Keratinocyte (primary cell): ENCODE data around the gene ADAMTSL5. TPM values are rescaled to one million over a fixed set of nuclear protein-coding genes. Genes with fewer than 3 reads are reported as not detected.

ENCODE experiments used
- DNase-seq: peaks from one replicate; pipeline ENCODE4 v3.0.0-alpha.2; 2011; ENCODE audit warnings: low read depth, missing footprints, low spot score
- FAIRE-seq: peaks from 2 replicates; lab custom pipeline; 2011; peaks lifted over from hg19 to GRCh38; lab: Jason Lieb, UNC
- H2AFZ ChIP-seq: 2 replicates; pipeline ENCODE4 v1.6.0; 2012; ENCODE audit warnings: low read length, control low read depth, inconsistent platforms; ENCODE audit not compliant: control insufficient read depth
- H3K27ac ChIP-seq: 2 replicates; pipeline ENCODE4 v1.5.1; 2011; ENCODE audit warnings: low read length; ENCODE audit not compliant: control insufficient read depth, insufficient read depth
- H3K27me3 ChIP-seq: 3 replicates; pipeline ENCODE4 v1.6.0; 2011; ENCODE audit warnings: low read length; ENCODE audit not compliant: control insufficient read depth, insufficient read depth; ENCODE audit errors: extremely low read depth
- H3K36me3 ChIP-seq, 2 experiments: 2 replicates in 1 of 2; 3 replicates in 1 of 2; pipeline ENCODE4 v1.5.1; 2011; ENCODE audit warnings: low read length in 2 of 2, mild to moderate bottlenecking in 1 of 2; ENCODE audit not compliant: control insufficient read depth in 2 of 2, insufficient read depth in 2 of 2; ENCODE audit errors: extremely low read depth in 1 of 2
- H3K4me1 ChIP-seq: 3 replicates; pipeline ENCODE4 v1.5.1; 2011; ENCODE audit warnings: low read length; ENCODE audit not compliant: control insufficient read depth, insufficient read depth; ENCODE audit errors: extremely low read depth
- H3K4me2 ChIP-seq: 3 replicates; pipeline ENCODE4 v1.6.0; 2011; ENCODE audit warnings: low read depth, low read length; ENCODE audit not compliant: control insufficient read depth, insufficient read depth; ENCODE audit errors: extremely low read depth
- H3K4me3 ChIP-seq, 3 experiments: fragments of 200-600 bp in 1 of 3; sonication (generic) in 1 of 3; 2 replicates in 2 of 3; 3 replicates in 1 of 3; pipeline ENCODE4 v1.5.1; 2011 to 2016; ENCODE audit warnings: low read length in 3 of 3, mild to moderate bottlenecking in 3 of 3, control low read depth in 2 of 3, inconsistent platforms in 1 of 3, low read depth in 1 of 3, mixed read lengths in 1 of 3, mixed run types in 1 of 3, moderate library complexity in 1 of 3; ENCODE audit not compliant: control insufficient read depth in 2 of 3, insufficient read depth in 2 of 3; ENCODE audit errors: extremely low read depth in 1 of 3
- H3K79me2 ChIP-seq: 2 replicates; pipeline ENCODE4 v1.6.0; 2012; ENCODE audit warnings: low read length; ENCODE audit not compliant: control insufficient read depth, insufficient read depth
- H3K9ac ChIP-seq: 3 replicates; pipeline ENCODE4 v1.6.0; 2011; ENCODE audit warnings: low read length; ENCODE audit not compliant: control insufficient read depth, insufficient read depth; ENCODE audit errors: extremely low read depth
- H3K9me1 ChIP-seq: 3 replicates; pipeline ENCODE4 v1.6.0; 2011; ENCODE audit warnings: low read length; ENCODE audit not compliant: control insufficient read depth, insufficient read depth; ENCODE audit errors: extremely low read depth
- H3K9me3 ChIP-seq: 2 replicates; pipeline ENCODE4 v1.5.1; 2012; ENCODE audit warnings: low read depth, low read length; ENCODE audit not compliant: control insufficient read depth
- H4K20me1 ChIP-seq: 3 replicates; pipeline ENCODE4 v1.6.0; 2011; ENCODE audit warnings: low read length; ENCODE audit not compliant: control insufficient read depth, insufficient read depth; ENCODE audit errors: extremely low read depth
- CTCF ChIP-seq, 3 experiments: IDR thresholded peaks in 1 of 3; conservative IDR thresholded peaks in 1 of 3; optimal IDR thresholded peaks in 1 of 3; 2 replicates in 2 of 3; 3 replicates in 1 of 3; pipeline versions ENCODE3 to v1.5.1; 2011; ENCODE audit warnings: low read length in 3 of 3, mild to moderate bottlenecking in 3 of 3, moderate library complexity in 2 of 3, control low read depth in 1 of 3, inconsistent platforms in 1 of 3; ENCODE audit not compliant: insufficient read depth in 2 of 3; ENCODE audit errors: extremely low read depth in 1 of 3
- EZH2 ChIP-seq: IDR thresholded peaks from one replicate; pipeline ENCODE4 v1.6.1; 2012; ENCODE audit warnings: inconsistent platforms, mild to moderate bottlenecking, low read length, moderate library complexity
- dilution Hi-C: fragments of 300-500 bp; cut with MboI; formaldehyde crosslinking; loops from one replicate; pipeline ENCODE4 v1.7.0; 2020; ENCODE audit warnings: low sequenced_read_pairs; ENCODE audit not compliant: extremely low pct_ligation_motif_present
- polyA plus RNA-seq, 5 experiments: library from polyadenylated mRNA; depleted of rRNA in 3 of 5; stranded (reverse) in 3 of 5; stranded (forward) in 1 of 5; unstranded in 1 of 5; fragments of >200 nt; gene quantifications; 1 replicate in 1 of 5; 2 replicates in 3 of 5; 3 replicates in 1 of 5; pipeline versions ENCODE4 v1.2.1 to v1.2.3, GENCODE V29; 2011 to 2012; ENCODE audit warnings: missing spikeins in 2 of 5, low read depth in 1 of 5, low replicate concordance in 1 of 5

ADAMTSL5 gene
- polyA plus RNA-seq, 1 donor (not counting 4 experiments of a cell fraction or from before 2014, with no cell fraction given), result 4.2 TPM

- no peak overlapping the region for H3K9ac ChIP-seq
- no peaks in the 10 kb centered on the region for H3K9me1 ChIP-seq
- no peaks in the 10 kb centered on the region for H3K79me2 ChIP-seq
- H4K20me1 ChIP-seq, result peaks cover 2% of the 10 kb centered on the region
- no peaks in the 10 kb centered on the region for H3K36me3 ChIP-seq
- dilution Hi-C loops, result no loop called here
- H3K27me3 ChIP-seq, result peaks cover 37% of the 10 kb centered on the region
- TF ChIP-seq CTCF (optimal IDR thresholded peaks at IDR 0.05 in 1 of 3, IDR thresholded peaks at IDR 0.05 in 1 of 3, conservative IDR thresholded peaks at IDR 0.05 in 1 of 3; ENCODE audit: extremely low read depth in 1 of 3, insufficient read depth in 2 of 3, low read length in 3 of 3) (no peak), EZH2 (no peak)
- H2AFZ ChIP-seq, result no peak overlapping the region
- DNase-seq, result no peak
- H3K27ac ChIP-seq, result no peak overlapping the region
- no peak overlapping the region for H3K4me2 ChIP-seq
- FAIRE-seq, result no peak
- no peaks in the 10 kb centered on the region for H3K4me1 ChIP-seq
- H3K9me3 ChIP-seq, result no peaks in the 10 kb centered on the region
- no peak overlapping the region for H3K4me3 ChIP-seq
Observed at GRCh38 chr19:1526066-1526778, 13.4 kb upstream of the ADAMTSL5 start.

- Histone ChIP-seq H3K9me1 (no peaks in the 10 kb centered on the region), H3K79me2 (no peaks in the 10 kb centered on the region), H3K9me3 (no peaks in the 10 kb centered on the region), H3K9ac (no peak overlapping the region), H3K4me3 (no peak overlapping the region), H3K4me1 (no peaks in the 10 kb centered on the region), H2AFZ (no peak overlapping the region), H3K36me3 (no peaks in the 10 kb centered on the region), H3K4me2 (no peak overlapping the region), H3K27ac (no peak overlapping the region), H4K20me1 (peaks cover 2% of the 10 kb centered on the region), H3K27me3 (peaks cover 37% of the 10 kb centered on the region)
- dilution Hi-C loops, result no loop called here
- no peak for TF ChIP-seq EZH2
- TF ChIP-seq CTCF (optimal IDR thresholded peaks at IDR 0.05 in 1 of 3, IDR thresholded peaks at IDR 0.05 in 1 of 3, conservative IDR thresholded peaks at IDR 0.05 in 1 of 3; ENCODE audit: extremely low read depth in 1 of 3, insufficient read depth in 2 of 3, low read length in 3 of 3), result no peak
- FAIRE-seq, result no peak
- no peak for DNase-seq
Observed at GRCh38 chr19:1525343-1525742, 12.5 kb upstream of the ADAMTSL5 start.
